ENCODE measurements around the gene GALNT2. TPM values are rescaled to one million over a fixed set of nuclear protein-coding genes. Genes with fewer than 3 reads are reported as not detected.

The GALNT2 gene
- total and polyA plus RNA-seq, 9 of the 15 experiments (the other 6 are each of a cell fraction or from before 2014, with no cell fraction given): 1.6 to 106 (median 51.9) TPM

DNA sequence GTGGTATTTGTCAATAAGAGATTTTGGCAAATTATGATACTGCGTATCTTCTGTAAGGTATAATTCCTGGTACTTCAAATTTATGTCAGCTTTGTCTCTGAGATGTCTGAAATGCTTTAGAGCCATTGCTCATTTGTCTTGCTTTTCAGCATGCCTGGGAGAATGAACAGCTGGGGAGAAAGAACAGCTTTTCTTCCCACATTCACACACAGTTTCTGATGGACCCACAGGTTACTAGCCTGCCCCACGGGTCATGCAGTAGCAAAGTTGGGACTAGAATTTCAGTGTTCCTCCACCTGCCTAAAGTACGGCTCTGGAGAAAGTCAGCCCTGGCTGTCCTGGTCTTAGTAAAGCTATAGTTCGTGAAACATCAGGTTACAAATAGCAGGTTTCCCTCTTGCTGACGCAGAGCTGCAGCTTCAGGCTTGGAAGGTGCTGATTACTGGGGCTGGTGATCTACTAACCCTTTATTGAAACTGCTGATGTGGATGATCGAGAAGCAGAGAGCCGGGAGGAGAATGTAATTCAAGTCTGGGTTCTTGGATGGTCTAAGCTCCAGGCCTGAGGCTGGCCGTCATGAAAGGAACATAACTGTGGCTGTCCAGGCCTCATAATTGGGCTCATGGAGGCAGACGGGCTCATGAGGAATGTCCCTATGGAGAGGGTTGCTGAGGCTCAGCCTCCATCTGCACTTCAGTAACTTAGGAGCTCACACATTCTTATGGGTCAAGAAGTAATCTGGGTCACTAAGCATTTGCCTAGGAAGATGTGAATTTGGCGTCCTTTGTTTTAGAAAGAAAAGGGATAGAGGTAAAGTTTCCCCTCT is 12.4 kb downstream of the GALNT2 start:
- Histone ChIP-seq H3K9ac (ENCODE audit: insufficient read depth in 1 of 2, low read depth in 2 of 2, low read length in 2 of 2) (no peak overlapping the region), H3K36me3 (ENCODE audit: control insufficient read depth, insufficient read depth, low read length) (peaks cover 52% of the 10 kb centered on the region; the same call in 2 of the 3 replicates), H3K4me1 (replicated peaks in 1 of 2; ENCODE audit: control insufficient read depth in 2 of 2, insufficient read depth in 2 of 2, low read length in 2 of 2) (peaks cover 0 to 13% of the 10 kb centered on the region in 2 experiments; a peak in 3 of 5 replicates), H3K27ac (ENCODE audit: extremely low read depth, low read depth, low read length) (no peak overlapping the region), H3K4me3 (no peak overlapping the region), H3K9me1 (ENCODE audit: control insufficient read depth, insufficient read depth, low read length) (peaks cover 9% of the 10 kb centered on the region), H3K4me2 (ENCODE audit: insufficient read depth, low read length) (no peak overlapping the region), H3K79me2 (ENCODE audit: control insufficient read depth, insufficient read depth, low read length) (peaks cover 98% of the 10 kb centered on the region), H4K20me1 (replicated peaks; ENCODE audit: control insufficient read depth, insufficient read depth, low read length) (peaks cover 33% of the 10 kb centered on the region), H3K9me3 (replicated peaks; ENCODE audit: control insufficient read depth, insufficient read depth, low read depth, low read length) (no peaks in the 10 kb centered on the region), H2AFZ (ENCODE audit: low read depth, low read length) (no peak overlapping the region), H3K27me3 (ENCODE audit: control insufficient read depth in 2 of 2, insufficient read depth in 2 of 2, low read length in 2 of 2) (no peaks in the 10 kb centered on the region)
- intact Hi-C loops (cut with micrococcal nuclease) (no loop called here), in situ Hi-C loops (cut with MboI) (no loop called here)
- 80% methylated on average over 9 of the region's 10 CpGs for WGBS (ENCODE audit: insufficient coverage, low coverage, missing lambda C conversion rate)
- no TSS peak for BruUV-seq (replicated peaks)
- DNase-seq (ENCODE audit: extremely low read depth in 1 of 4, low spot score in 3 of 4) (no peak), FAIRE-seq (no peak), ATAC-seq (no peak; the same call in 2 of the 3 replicates)
- POLR2A ChIA-PET: interaction anchor here (0.6 to 3.7 kb wide), 6 partner anchors 9 to 47 kb away, joined by 3 to 21 read pairs (median 3); partner anchors contain the start of gene GALNT2
- CTCF ChIA-PET (ENCODE audit: low intra/inter-chr PET ratio): no interaction called here
- no peak for TF ChIP-seq DACH1 (IDR thresholded peaks at IDR 0.05; ENCODE audit: partially characterized antibody)
- TF ChIP-seq PHF20 (IDR thresholded peaks at IDR 0.05; ENCODE audit: partially characterized antibody): no peak
- no peak for TF ChIP-seq HMGN3 (IDR thresholded peaks at IDR 0.05; ENCODE audit: borderline replicate concordance, extremely low read depth, insufficient read length, low read depth, low read length)
- TF ChIP-seq MCM7 (IDR thresholded peaks at IDR 0.05): no peak
- TF ChIP-seq WHSC1 (IDR thresholded peaks at IDR 0.05; ENCODE audit: low read length): no peak
- TF ChIP-seq, protein P1, sequence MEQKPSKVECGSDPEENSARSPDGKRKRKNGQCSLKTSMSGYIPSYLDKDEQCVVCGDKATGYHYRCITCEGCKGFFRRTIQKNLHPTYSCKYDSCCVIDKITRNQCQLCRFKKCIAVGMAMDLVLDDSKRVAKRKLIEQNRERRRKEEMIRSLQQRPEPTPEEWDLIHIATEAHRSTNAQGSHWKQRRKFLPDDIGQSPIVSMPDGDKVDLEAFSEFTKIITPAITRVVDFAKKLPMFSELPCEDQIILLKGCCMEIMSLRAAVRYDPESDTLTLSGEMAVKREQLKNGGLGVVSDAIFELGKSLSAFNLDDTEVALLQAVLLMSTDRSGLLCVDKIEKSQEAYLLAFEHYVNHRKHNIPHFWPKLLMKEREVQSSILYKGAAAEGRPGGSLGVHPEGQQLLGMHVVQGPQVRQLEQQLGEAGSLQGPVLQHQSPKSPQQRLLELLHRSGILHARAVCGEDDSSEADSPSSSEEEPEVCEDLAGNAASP (IDR thresholded peaks at IDR 0.05): no peak
- TF ChIP-seq, protein P2, sequence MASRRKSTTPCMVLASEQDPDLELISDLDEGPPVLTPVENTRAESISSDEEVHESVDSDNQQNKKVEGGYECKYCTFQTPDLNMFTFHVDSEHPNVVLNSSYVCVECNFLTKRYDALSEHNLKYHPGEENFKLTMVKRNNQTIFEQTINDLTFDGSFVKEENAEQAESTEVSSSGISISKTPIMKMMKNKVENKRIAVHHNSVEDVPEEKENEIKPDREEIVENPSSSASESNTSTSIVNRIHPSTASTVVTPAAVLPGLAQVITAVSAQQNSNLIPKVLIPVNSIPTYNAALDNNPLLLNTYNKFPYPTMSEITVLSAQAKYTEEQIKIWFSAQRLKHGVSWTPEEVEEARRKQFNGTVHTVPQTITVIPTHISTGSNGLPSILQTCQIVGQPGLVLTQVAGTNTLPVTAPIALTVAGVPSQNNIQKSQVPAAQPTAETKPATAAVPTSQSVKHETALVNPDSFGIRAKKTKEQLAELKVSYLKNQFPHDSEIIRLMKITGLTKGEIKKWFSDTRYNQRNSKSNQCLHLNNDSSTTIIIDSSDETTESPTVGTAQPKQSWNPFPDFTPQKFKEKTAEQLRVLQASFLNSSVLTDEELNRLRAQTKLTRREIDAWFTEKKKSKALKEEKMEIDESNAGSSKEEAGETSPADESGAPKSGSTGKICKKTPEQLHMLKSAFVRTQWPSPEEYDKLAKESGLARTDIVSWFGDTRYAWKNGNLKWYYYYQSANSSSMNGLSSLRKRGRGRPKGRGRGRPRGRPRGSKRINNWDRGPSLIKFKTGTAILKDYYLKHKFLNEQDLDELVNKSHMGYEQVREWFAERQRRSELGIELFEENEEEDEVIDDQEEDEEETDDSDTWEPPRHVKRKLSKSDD (conservative IDR thresholded peaks at IDR 0.05; ENCODE audit: low read length): no peak
- no peak for TF ChIP-seq JUN (IDR thresholded peaks at IDR 0.05; ENCODE audit: borderline replicate concordance, low read depth, low read length)
- TF ChIP-seq JUN (CRISPR knock-in tag; IDR thresholded peaks at IDR 0.05; ENCODE audit: borderline replicate concordance): no peak
- TF ChIP-seq, protein P3, sequence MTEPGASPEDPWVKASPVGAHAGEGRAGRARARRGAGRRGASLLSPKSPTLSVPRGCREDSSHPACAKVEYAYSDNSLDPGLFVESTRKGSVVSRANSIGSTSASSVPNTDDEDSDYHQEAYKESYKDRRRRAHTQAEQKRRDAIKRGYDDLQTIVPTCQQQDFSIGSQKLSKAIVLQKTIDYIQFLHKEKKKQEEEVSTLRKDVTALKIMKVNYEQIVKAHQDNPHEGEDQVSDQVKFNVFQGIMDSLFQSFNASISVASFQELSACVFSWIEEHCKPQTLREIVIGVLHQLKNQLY (CRISPR knock-in tag; conservative IDR thresholded peaks at IDR 0.05): no peak
- TF ChIP-seq BDP1 (IDR thresholded peaks at IDR 0.05; ENCODE audit: insufficient read depth, insufficient read length): no peak
- no peak for TF ChIP-seq KLF13 (tag; IDR thresholded peaks at IDR 0.05; ENCODE audit: borderline replicate concordance, low read depth)

Data from K562 (cell line).